Measurements from ENCODE around the gene MPPED2.
A peak's percentile ranks its signal among the peaks of the same experiment; 100 is the strongest.

MPPED2 gene

GRCh38 chr11:30458541-30458940 is 127.6 kb downstream of the MPPED2 start:
- DNase-seq (ENCODE audit: low spot score in 2 of 2): no peak
- Histone ChIP-seq H3K4me3 (no peak overlapping the region), H3K27me3 (ENCODE audit: low read depth) (no peaks in the 10 kb centered on the region; the same call in 1 of the 2 replicates), H3K36me3 (replicated peaks) (0 out of 2 replicates have a peak, but pooled peaks cover under 1% of the 10 kb centered on the region), H3K9me3 (no peaks in the 10 kb centered on the region), H3K4me1 (peaks cover 32% of the 10 kb centered on the region)
- in situ Hi-C loops (cut with MboI; ENCODE audit: low sequenced_read_pairs): no loop called here

- in situ Hi-C loops (cut with MboI; ENCODE audit: low sequenced_read_pairs): no loop called here
- no peaks in the 10 kb centered on the region for H3K9me3 ChIP-seq
- H3K36me3 ChIP-seq (replicated peaks): 0 out of 2 replicates have a peak, but pooled peaks cover 3% of the 10 kb centered on the region
- H3K4me3 ChIP-seq: no peak overlapping the region
- peaks cover 23% of the 10 kb centered on the region for H3K4me1 ChIP-seq
- DNase-seq (ENCODE audit: low spot score in 2 of 2): no peak
- no peaks in the 10 kb centered on the region; the same call in 1 of the 2 replicates for H3K27me3 ChIP-seq (ENCODE audit: low read depth)
Measured at GRCh38 chr11:30457087-30457486, 129.1 kb downstream of the MPPED2 start.

GRCh38 chr11:30455025-30455424 is 131.1 kb downstream of the MPPED2 start:
- peaks cover 34% of the 10 kb centered on the region for H3K4me1 ChIP-seq
- 0 out of 2 replicates have a peak, but pooled peaks cover 3% of the 10 kb centered on the region for H3K36me3 ChIP-seq (replicated peaks)
- H3K27me3 ChIP-seq (ENCODE audit: low read depth): no peaks in the 10 kb centered on the region; the same call in 1 of the 2 replicates
- in situ Hi-C loops (cut with MboI; ENCODE audit: low sequenced_read_pairs): no loop called here
- no peak overlapping the region for H3K4me3 ChIP-seq
- DNase-seq (ENCODE audit: low spot score in 2 of 2): no peak
- H3K9me3 ChIP-seq: no peaks in the 10 kb centered on the region

GRCh38 chr11:30454541-30454940 is 131.6 kb downstream of the MPPED2 start:
- H3K36me3 ChIP-seq (replicated peaks): 0 out of 2 replicates have a peak, but pooled peaks cover 3% of the 10 kb centered on the region
- H3K4me3 ChIP-seq: no peak overlapping the region
- H3K9me3 ChIP-seq: no peaks in the 10 kb centered on the region
- no peak for DNase-seq (ENCODE audit: low spot score in 2 of 2)
- H3K4me1 ChIP-seq: peaks cover 34% of the 10 kb centered on the region
- in situ Hi-C loops (cut with MboI; ENCODE audit: low sequenced_read_pairs): no loop called here
- no peaks in the 10 kb centered on the region; the same call in 1 of the 2 replicates for H3K27me3 ChIP-seq (ENCODE audit: low read depth)

- no peak overlapping the region for H3K4me3 ChIP-seq
- in situ Hi-C loops (cut with MboI; ENCODE audit: low sequenced_read_pairs): no loop called here
- no peaks in the 10 kb centered on the region; the same call in 1 of the 2 replicates for H3K27me3 ChIP-seq (ENCODE audit: low read depth)
- DNase-seq (ENCODE audit: low spot score in 2 of 2): peak; percentile 68 to 95
- no peaks in the 10 kb centered on the region for H3K9me3 ChIP-seq
- 0 out of 2 replicates have a peak, but pooled peaks cover 3% of the 10 kb centered on the region for H3K36me3 ChIP-seq (replicated peaks)
- H3K4me1 ChIP-seq: peaks cover 34% of the 10 kb centered on the region
Measured at GRCh38 chr11:30454111-30454510, 132.0 kb downstream of the MPPED2 start.

GRCh38 chr11:30453705-30454104 is 132.4 kb downstream of the MPPED2 start:
- Histone ChIP-seq H3K27me3 (ENCODE audit: low read depth) (no peaks in the 10 kb centered on the region; the same call in 1 of the 2 replicates), H3K36me3 (replicated peaks) (0 out of 2 replicates have a peak, but pooled peaks cover 3% of the 10 kb centered on the region), H3K9me3 (no peaks in the 10 kb centered on the region), H3K4me3 (no peak overlapping the region), H3K4me1 (peaks cover 34% of the 10 kb centered on the region)
- peak in 1 of 2 experiments; percentile 16 for DNase-seq (ENCODE audit: low spot score in 2 of 2)
- in situ Hi-C loops (cut with MboI; ENCODE audit: low sequenced_read_pairs): no loop called here

- Histone ChIP-seq H3K9me3 (no peaks in the 10 kb centered on the region), H3K27me3 (ENCODE audit: low read depth) (no peaks in the 10 kb centered on the region; the same call in 1 of the 2 replicates), H3K36me3 (replicated peaks) (0 out of 2 replicates have a peak, but pooled peaks cover 3% of the 10 kb centered on the region), H3K4me1 (peaks cover 34% of the 10 kb centered on the region), H3K4me3 (no peak overlapping the region)
- in situ Hi-C loops (cut with MboI; ENCODE audit: low sequenced_read_pairs): no loop called here
- no peak for DNase-seq (ENCODE audit: low spot score in 2 of 2)
Measured at GRCh38 chr11:30452842-30453241, 133.3 kb downstream of the MPPED2 start.

GRCh38 chr11:30452114-30452513 is 134.0 kb downstream of the MPPED2 start:
- Histone ChIP-seq H3K27me3 (ENCODE audit: low read depth) (no peaks in the 10 kb centered on the region; the same call in 1 of the 2 replicates), H3K4me3 (no peak overlapping the region), H3K36me3 (replicated peaks) (0 out of 2 replicates have a peak, but pooled peaks cover 3% of the 10 kb centered on the region), H3K4me1 (peaks cover 34% of the 10 kb centered on the region), H3K9me3 (no peaks in the 10 kb centered on the region)
- no peak for DNase-seq (ENCODE audit: low spot score in 2 of 2)
- in situ Hi-C loops (cut with MboI; ENCODE audit: low sequenced_read_pairs): no loop called here

- Histone ChIP-seq H3K36me3 (replicated peaks) (0 out of 2 replicates have a peak, but pooled peaks cover 3% of the 10 kb centered on the region), H3K4me3 (no peak overlapping the region), H3K4me1 (peaks cover 35% of the 10 kb centered on the region), H3K9me3 (no peaks in the 10 kb centered on the region), H3K27me3 (ENCODE audit: low read depth) (no peaks in the 10 kb centered on the region; the same call in 1 of the 2 replicates)
- in situ Hi-C loops (cut with MboI; ENCODE audit: low sequenced_read_pairs): no loop called here
- peak in 1 of 2 experiments; percentile 21 for DNase-seq (ENCODE audit: low spot score in 2 of 2)
Measured at GRCh38 chr11:30451626-30452025, 134.5 kb downstream of the MPPED2 start.

- in situ Hi-C loops (cut with MboI; ENCODE audit: low sequenced_read_pairs): no loop called here
- Histone ChIP-seq H3K4me3 (no peak overlapping the region), H3K9me3 (no peaks in the 10 kb centered on the region), H3K4me1 (peaks cover 38% of the 10 kb centered on the region), H3K27me3 (ENCODE audit: low read depth) (no peaks in the 10 kb centered on the region), H3K36me3 (replicated peaks) (0 out of 2 replicates have a peak, but pooled peaks cover 3% of the 10 kb centered on the region)
- no peak for DNase-seq (ENCODE audit: low spot score in 2 of 2)
Measured at GRCh38 chr11:30451167-30451566, 135.0 kb downstream of the MPPED2 start.

GRCh38 chr11:30447058-30447640 is 139.0 kb downstream of the MPPED2 start:
- Histone ChIP-seq H3K4me1 (peaks cover 35% of the 10 kb centered on the region), H3K9me3 (no peaks in the 10 kb centered on the region), H3K4me3 (no peak overlapping the region), H3K36me3 (replicated peaks) (no peaks in the 10 kb centered on the region), H3K27me3 (ENCODE audit: low read depth) (no peaks in the 10 kb centered on the region)
- DNase-seq (ENCODE audit: low spot score in 2 of 2): no peak
- in situ Hi-C loops (cut with MboI; ENCODE audit: low sequenced_read_pairs): no loop called here

- in situ Hi-C loops (cut with MboI; ENCODE audit: low sequenced_read_pairs): no loop called here
- DNase-seq (ENCODE audit: low spot score in 2 of 2): no peak
- Histone ChIP-seq H3K27me3 (ENCODE audit: low read depth) (no peaks in the 10 kb centered on the region), H3K4me3 (no peak overlapping the region), H3K9me3 (no peaks in the 10 kb centered on the region), H3K4me1 (peaks cover 28% of the 10 kb centered on the region), H3K36me3 (replicated peaks) (no peaks in the 10 kb centered on the region)
Measured at GRCh38 chr11:30446520-30446919, 139.6 kb downstream of the MPPED2 start.

GRCh38 chr11:30445056-30445455 is 141.1 kb downstream of the MPPED2 start:
- peaks cover 22% of the 10 kb centered on the region for H3K4me1 ChIP-seq
- no peaks in the 10 kb centered on the region for H3K36me3 ChIP-seq (replicated peaks)
- no peaks in the 10 kb centered on the region for H3K27me3 ChIP-seq (ENCODE audit: low read depth)
- in situ Hi-C loops (cut with MboI; ENCODE audit: low sequenced_read_pairs): no loop called here
- peak; percentile 74 to 89 for DNase-seq (ENCODE audit: low spot score in 2 of 2)
- H3K9me3 ChIP-seq: no peaks in the 10 kb centered on the region
- H3K4me3 ChIP-seq: no peak overlapping the region

- in situ Hi-C loops (cut with MboI; ENCODE audit: low sequenced_read_pairs): no loop called here
- H3K4me1 ChIP-seq: peaks cover 11% of the 10 kb centered on the region
- no peaks in the 10 kb centered on the region for H3K9me3 ChIP-seq
- H3K4me3 ChIP-seq: no peak overlapping the region
- no peak for DNase-seq (ENCODE audit: low spot score in 2 of 2)
- H3K36me3 ChIP-seq (replicated peaks): no peaks in the 10 kb centered on the region
- H3K27me3 ChIP-seq (ENCODE audit: low read depth): no peaks in the 10 kb centered on the region
Measured at GRCh38 chr11:30440510-30440909, 145.6 kb downstream of the MPPED2 start.
